ENCODE results near the gene SIRPA.

SIRPA gene

GRCh38 chr20:1862663-1863053 lies 32.5 kb upstream of the SIRPA start:
- in situ Hi-C loops (cut with HindIII; ENCODE audit: low pct_ligation_motif_present, low sequenced_read_pairs): no loop called here
- DNase-seq: no peak
- no peak overlapping the region for H3K27ac ChIP-seq
- H3K27me3 ChIP-seq (replicated peaks): no peaks in the 10 kb centered on the region
- TF ChIP-seq, protein P1, sequence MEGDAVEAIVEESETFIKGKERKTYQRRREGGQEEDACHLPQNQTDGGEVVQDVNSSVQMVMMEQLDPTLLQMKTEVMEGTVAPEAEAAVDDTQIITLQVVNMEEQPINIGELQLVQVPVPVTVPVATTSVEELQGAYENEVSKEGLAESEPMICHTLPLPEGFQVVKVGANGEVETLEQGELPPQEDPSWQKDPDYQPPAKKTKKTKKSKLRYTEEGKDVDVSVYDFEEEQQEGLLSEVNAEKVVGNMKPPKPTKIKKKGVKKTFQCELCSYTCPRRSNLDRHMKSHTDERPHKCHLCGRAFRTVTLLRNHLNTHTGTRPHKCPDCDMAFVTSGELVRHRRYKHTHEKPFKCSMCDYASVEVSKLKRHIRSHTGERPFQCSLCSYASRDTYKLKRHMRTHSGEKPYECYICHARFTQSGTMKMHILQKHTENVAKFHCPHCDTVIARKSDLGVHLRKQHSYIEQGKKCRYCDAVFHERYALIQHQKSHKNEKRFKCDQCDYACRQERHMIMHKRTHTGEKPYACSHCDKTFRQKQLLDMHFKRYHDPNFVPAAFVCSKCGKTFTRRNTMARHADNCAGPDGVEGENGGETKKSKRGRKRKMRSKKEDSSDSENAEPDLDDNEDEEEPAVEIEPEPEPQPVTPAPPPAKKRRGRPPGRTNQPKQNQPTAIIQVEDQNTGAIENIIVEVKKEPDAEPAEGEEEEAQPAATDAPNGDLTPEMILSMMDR (IDR thresholded peaks at IDR 0.05; ENCODE audit: low read depth, low read length, missing control alignments): no peak
- no peaks in the 10 kb centered on the region for H3K36me3 ChIP-seq (replicated peaks)
- no peak overlapping the region for H3K4me3 ChIP-seq (ENCODE audit: low read depth, low read length)

DNA sequence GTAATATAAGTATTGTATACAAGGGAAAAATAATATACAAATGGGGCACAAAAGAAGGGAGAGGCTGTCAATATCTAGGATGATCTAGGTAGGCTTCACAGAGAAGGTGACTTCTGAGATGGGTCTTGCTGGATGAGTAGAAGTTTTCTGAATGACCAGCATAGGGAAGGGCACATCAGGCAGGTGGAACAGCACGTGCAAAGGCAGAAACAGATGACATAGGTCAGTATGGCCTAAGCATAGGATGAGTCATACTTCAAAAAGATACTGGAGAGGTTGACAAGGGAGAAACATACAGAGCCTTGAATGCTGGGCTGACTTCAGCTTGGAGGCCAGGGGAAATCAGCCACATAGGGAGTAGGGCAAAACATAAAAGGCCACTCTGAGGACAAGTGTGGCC lies 31.9 kb upstream of the SIRPA start:
- Histone ChIP-seq H3K36me3 (replicated peaks) (no peaks in the 10 kb centered on the region), H3K27me3 (replicated peaks) (no peaks in the 10 kb centered on the region), H3K27ac (no peak overlapping the region), H3K4me3 (ENCODE audit: low read depth, low read length) (no peak overlapping the region)
- TF ChIP-seq, protein P1 (IDR thresholded peaks at IDR 0.05; ENCODE audit: low read depth, low read length, missing control alignments): no peak
- in situ Hi-C loops (cut with HindIII; ENCODE audit: low pct_ligation_motif_present, low sequenced_read_pairs): no loop called here
- DNase-seq: no peak

DNA sequence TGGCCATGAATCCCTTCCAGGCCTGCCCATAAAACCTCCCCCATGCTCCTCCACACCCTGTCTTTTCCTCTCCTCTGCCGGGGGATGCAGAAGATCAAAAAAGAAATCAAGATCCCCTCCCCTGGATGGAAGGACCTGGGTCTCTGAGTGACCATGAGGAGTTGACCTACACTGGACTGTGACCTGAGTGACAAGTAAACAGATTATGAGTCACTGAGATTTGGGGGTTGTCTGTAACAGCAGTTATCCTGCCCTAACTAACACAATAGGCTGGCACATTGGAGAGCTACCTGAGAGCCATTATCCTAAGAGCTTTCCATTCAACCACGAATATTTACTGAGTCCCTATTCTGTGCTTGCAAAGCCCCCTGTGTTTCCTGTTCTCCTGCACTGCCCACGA lies 28.4 kb upstream of the SIRPA start:
- no peak overlapping the region for H3K27ac ChIP-seq
- no peaks in the 10 kb centered on the region for H3K36me3 ChIP-seq (replicated peaks)
- TF ChIP-seq, protein P1 (IDR thresholded peaks at IDR 0.05; ENCODE audit: low read depth, low read length, missing control alignments): no peak
- in situ Hi-C loops (cut with HindIII; ENCODE audit: low pct_ligation_motif_present, low sequenced_read_pairs): no loop called here
- DNase-seq: no peak
- no peaks in the 10 kb centered on the region for H3K27me3 ChIP-seq (replicated peaks)
- H3K4me3 ChIP-seq (ENCODE audit: low read depth, low read length): no peak overlapping the region

DNA sequence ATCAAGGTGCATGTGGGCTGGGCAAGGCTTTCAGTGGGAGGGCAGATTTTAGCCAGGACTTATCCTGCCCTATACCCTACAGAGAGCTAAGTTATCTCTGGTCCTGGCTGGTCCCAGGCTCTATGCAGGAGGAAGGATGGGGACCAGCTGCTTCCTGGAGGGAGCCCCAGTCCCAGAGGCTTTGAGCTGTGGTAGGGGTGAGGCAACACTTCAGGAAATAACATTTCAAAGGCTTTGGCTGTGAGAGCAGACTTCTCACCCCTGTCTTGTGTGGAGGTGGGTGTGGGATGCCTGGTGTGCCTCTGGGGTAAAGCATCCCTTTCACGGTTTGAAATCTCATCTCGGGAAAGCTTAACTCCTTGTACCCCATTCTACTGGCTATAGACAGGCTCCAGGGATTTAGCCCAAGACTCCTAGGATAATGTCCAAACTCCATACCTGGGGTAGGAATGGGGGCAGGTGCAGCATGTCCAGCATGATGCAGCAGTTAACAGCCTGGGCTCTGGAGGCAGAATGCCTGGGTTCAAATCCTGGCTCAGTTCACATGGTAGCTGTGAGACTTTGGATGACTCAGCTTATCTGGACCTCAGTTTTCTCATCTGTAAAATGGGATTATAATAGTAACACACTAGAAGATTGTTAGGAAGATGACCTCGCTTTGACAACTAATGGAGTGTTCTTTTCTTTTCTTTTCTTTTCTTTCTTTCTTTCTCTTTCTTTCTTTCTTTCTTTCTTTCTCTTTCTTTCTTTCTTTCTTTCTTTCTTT lies 27.5 kb upstream of the SIRPA start:
- no peak for DNase-seq
- H3K4me3 ChIP-seq (ENCODE audit: low read depth, low read length): no peak overlapping the region
- no peak overlapping the region for H3K27ac ChIP-seq
- H3K36me3 ChIP-seq (replicated peaks): no peaks in the 10 kb centered on the region
- TF ChIP-seq, protein P1 (IDR thresholded peaks at IDR 0.05; ENCODE audit: low read depth, low read length, missing control alignments): no peak
- H3K27me3 ChIP-seq (replicated peaks): no peaks in the 10 kb centered on the region
- in situ Hi-C loops (cut with HindIII; ENCODE audit: low pct_ligation_motif_present, low sequenced_read_pairs): no loop called here

GRCh38 chr20:1868856-1869255 lies 26.4 kb upstream of the SIRPA start:
- TF ChIP-seq, protein P1 (IDR thresholded peaks at IDR 0.05; ENCODE audit: low read depth, low read length, missing control alignments): no peak
- Histone ChIP-seq H3K4me3 (ENCODE audit: low read depth, low read length) (no peak overlapping the region), H3K36me3 (replicated peaks) (no peaks in the 10 kb centered on the region), H3K27me3 (replicated peaks) (no peaks in the 10 kb centered on the region), H3K27ac (no peak overlapping the region)
- DNase-seq: no peak
- in situ Hi-C loops (cut with HindIII; ENCODE audit: low pct_ligation_motif_present, low sequenced_read_pairs): no loop called here

DNA sequence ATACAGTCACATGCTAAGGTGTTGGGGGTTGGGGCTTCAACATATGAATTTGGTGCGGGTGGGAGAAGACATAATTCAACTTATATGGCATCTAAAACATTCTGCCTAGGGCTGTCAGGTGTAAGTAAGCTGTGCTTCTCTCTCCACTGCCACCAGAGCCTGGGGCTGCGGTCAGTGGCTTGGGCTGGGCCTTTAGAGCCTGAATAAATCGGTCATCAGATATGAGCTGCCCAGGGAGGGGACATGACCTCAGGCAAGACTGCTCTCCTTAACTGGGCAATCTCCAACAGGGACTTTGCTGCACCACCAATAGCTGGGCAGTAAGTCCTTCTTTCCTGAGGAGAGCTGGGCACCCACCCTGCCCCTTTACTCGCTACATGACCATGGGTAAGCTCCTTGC lies 24.9 kb upstream of the SIRPA start:
- no peak overlapping the region for H3K27ac ChIP-seq
- H3K36me3 ChIP-seq (replicated peaks): no peaks in the 10 kb centered on the region
- DNase-seq: no peak
- TF ChIP-seq, protein P1 (IDR thresholded peaks at IDR 0.05; ENCODE audit: low read depth, low read length, missing control alignments): no peak
- H3K4me3 ChIP-seq (ENCODE audit: low read depth, low read length): no peak overlapping the region
- H3K27me3 ChIP-seq (replicated peaks): no peaks in the 10 kb centered on the region
- in situ Hi-C loops (cut with HindIII; ENCODE audit: low pct_ligation_motif_present, low sequenced_read_pairs): no loop called here

Data from brain microvascular endothelial cell (primary cell).